NCI-H2227 (cell line): ENCODE results near the gene AXIN1.
A peak's percentile ranks its signal among the peaks of the same experiment; 100 is the strongest.
"Not testable (repeated sequence)": the region's sequence is repeated elsewhere in the genome, so short reads cannot be mapped to it uniquely, and the experiment has no call there.

Experiments used
- DNase-seq: peaks from one replicate; lab custom pipeline; 2025; ENCODE audit not compliant: unreplicated experiment; lab: John Stamatoyannopoulos, UW

The AXIN1 gene

GRCh38 chr16:334164-334832 lies 18.2 kb downstream of the AXIN1 start:
- not testable (repeated sequence) for DNase-seq

- DNase-seq = no peak
Observed at GRCh38 chr16:333406-334094, 19.0 kb downstream of the AXIN1 start.

GRCh38 chr16:331181-331814 lies 21.2 kb downstream of the AXIN1 start:
- not testable (repeated sequence) for DNase-seq

- peak; percentile 57 for DNase-seq
Observed at GRCh38 chr16:330741-331140, 21.8 kb downstream of the AXIN1 start.

- no peak for DNase-seq
Observed at GRCh38 chr16:325375-326145, 27.0 kb downstream of the AXIN1 start.

GRCh38 chr16:324451-325334 lies 27.8 kb downstream of the AXIN1 start:
- DNase-seq = no peak

GRCh38 chr16:324201-324450 lies 28.4 kb downstream of the AXIN1 start:
- no peak for DNase-seq

- no peak for DNase-seq
Observed at GRCh38 chr16:322476-323143, 29.9 kb downstream of the AXIN1 start.

- no peak for DNase-seq
Observed at GRCh38 chr16:321532-321931, 31.0 kb downstream of the AXIN1 start.

- no peak for DNase-seq
Observed at GRCh38 chr16:320206-320605, 32.3 kb downstream of the AXIN1 start.

GRCh38 chr16:318628-319027 lies 33.9 kb downstream of the AXIN1 start:
- no peak for DNase-seq

- no peak for DNase-seq
Observed at GRCh38 chr16:317583-317982, 34.9 kb downstream of the AXIN1 start.

GRCh38 chr16:316741-317464 lies 35.6 kb downstream of the AXIN1 start:
- DNase-seq = no peak

GRCh38 chr16:314795-315299 lies 37.7 kb downstream of the AXIN1 start:
- DNase-seq = no peak

- no peak for DNase-seq
Observed at GRCh38 chr16:314351-314750, 38.2 kb downstream of the AXIN1 start.

GRCh38 chr16:311725-312124 lies 40.8 kb downstream of the AXIN1 start:
- no peak for DNase-seq

- DNase-seq = no peak
Observed at GRCh38 chr16:309476-309875, 43.0 kb downstream of the AXIN1 start.

GRCh38 chr16:307691-308312 lies 44.7 kb downstream of the AXIN1 start:
- no peak for DNase-seq

GRCh38 chr16:306911-307370 lies 45.6 kb downstream of the AXIN1 start:
- DNase-seq = peak; percentile 26
